Endodermal cell (in vitro differentiated cells): ENCODE results near the gene SNX11. TPM values are rescaled to one million over a fixed set of nuclear protein-coding genes. Genes with fewer than 3 reads are reported as not detected.

Experiments
- DNase-seq: peaks from one replicate; pipeline ENCODE4 v3.0.0-alpha.2; 2017
- H3K27ac ChIP-seq: 2 replicates; pipeline ENCODE4 v1.5.1; 2013; ENCODE audit warnings: mild to moderate bottlenecking, low read depth, low read length, moderate library complexity
- H3K27me3 ChIP-seq: 2 replicates; pipeline ENCODE4 v1.6.1; 2013; ENCODE audit warnings: mild to moderate bottlenecking, low read length, moderate library complexity; ENCODE audit not compliant: insufficient read depth, control insufficient read depth, poor library complexity, severe bottlenecking
- H3K36me3 ChIP-seq: 2 replicates; pipeline ENCODE4 v1.7.0; 2013; ENCODE audit warnings: mild to moderate bottlenecking, low read length, moderate library complexity; ENCODE audit not compliant: control insufficient read depth, insufficient read depth
- H3K4me1 ChIP-seq: one replicate; pipeline ENCODE4 v1.7.0; 2013; ENCODE audit warnings: low read length; ENCODE audit not compliant: control insufficient read depth, insufficient read depth
- H3K4me3 ChIP-seq: 2 replicates; pipeline ENCODE4 v1.5.1; 2013; ENCODE audit warnings: mild to moderate bottlenecking, low read length, moderate library complexity
- H3K9ac ChIP-seq: 2 replicates; pipeline ENCODE4 v1.6.1; 2013; ENCODE audit warnings: mild to moderate bottlenecking, low read length, moderate library complexity; ENCODE audit not compliant: poor library complexity, severe bottlenecking; ENCODE audit errors: extremely low read depth
- H3K9me3 ChIP-seq: 2 replicates; pipeline ENCODE4 v1.6.1; 2013; ENCODE audit warnings: mild to moderate bottlenecking, low read length, moderate library complexity; ENCODE audit not compliant: control insufficient read depth
- H3K27ac Mint-ChIP-seq: 2 replicates; pipeline ENCODE4 v1.8.0; 2020; ENCODE audit warnings: mixed read lengths
- H3K27me3 Mint-ChIP-seq: 2 replicates; pipeline ENCODE4 v1.8.0; 2021; ENCODE audit warnings: mild to moderate bottlenecking, mixed read lengths; ENCODE audit not compliant: insufficient read depth
- H3K36me3 Mint-ChIP-seq: 2 replicates; pipeline ENCODE4 v1.8.0; 2020; ENCODE audit warnings: low read depth, mixed read lengths
- H3K4me1 Mint-ChIP-seq: 2 replicates; pipeline ENCODE4 v1.8.0; 2020; ENCODE audit warnings: mixed read lengths
- H3K4me3 Mint-ChIP-seq: 2 replicates; pipeline ENCODE4 v1.8.0; 2020; ENCODE audit warnings: mild to moderate bottlenecking, moderate library complexity, mixed read lengths
- H3K9me3 Mint-ChIP-seq: 2 replicates; pipeline ENCODE4 v1.8.0; 2020; ENCODE audit warnings: mild to moderate bottlenecking, mixed read lengths
- WGBS, 2 experiments: methylation state at CpG; one replicate each; pipeline versions ENCODE4 v1.1.5 to v1.1.7; 2013; ENCODE audit warnings: missing lambda C conversion rate in 2 of 2, mixed read lengths in 1 of 2; ENCODE audit not compliant: insufficient coverage in 1 of 2, insufficient read length in 1 of 2; 5-methylcytosine and 5-hydroxymethylcytosine counted together
- total RNA-seq, 2 donors: library from RNA; stranded (reverse); fragmentation: NEBNext Ultra II Directional in 1 of 2; extraction: Animal tissue kit (Norgen Biotek cat#: 25700) in 1 of 2; gene quantifications; 2 replicates in 1 of 2; 3 replicates in 1 of 2; pipeline ENCODE4 v1.2.1, GENCODE V29; 2021
- TF ChIP-seq, protein P1 (sequence below): fragments of 200-600 bp; sonication (generic); conservative IDR thresholded peaks from 2 replicates; pipeline ENCODE4 v1.5.0; 2021; ENCODE audit warnings: antibody characterized with exemption, mild to moderate bottlenecking

SNX11 gene
- total RNA-seq, 2 donors from 2014 or later, result 19.7 to 20.5 TPM

DNA sequence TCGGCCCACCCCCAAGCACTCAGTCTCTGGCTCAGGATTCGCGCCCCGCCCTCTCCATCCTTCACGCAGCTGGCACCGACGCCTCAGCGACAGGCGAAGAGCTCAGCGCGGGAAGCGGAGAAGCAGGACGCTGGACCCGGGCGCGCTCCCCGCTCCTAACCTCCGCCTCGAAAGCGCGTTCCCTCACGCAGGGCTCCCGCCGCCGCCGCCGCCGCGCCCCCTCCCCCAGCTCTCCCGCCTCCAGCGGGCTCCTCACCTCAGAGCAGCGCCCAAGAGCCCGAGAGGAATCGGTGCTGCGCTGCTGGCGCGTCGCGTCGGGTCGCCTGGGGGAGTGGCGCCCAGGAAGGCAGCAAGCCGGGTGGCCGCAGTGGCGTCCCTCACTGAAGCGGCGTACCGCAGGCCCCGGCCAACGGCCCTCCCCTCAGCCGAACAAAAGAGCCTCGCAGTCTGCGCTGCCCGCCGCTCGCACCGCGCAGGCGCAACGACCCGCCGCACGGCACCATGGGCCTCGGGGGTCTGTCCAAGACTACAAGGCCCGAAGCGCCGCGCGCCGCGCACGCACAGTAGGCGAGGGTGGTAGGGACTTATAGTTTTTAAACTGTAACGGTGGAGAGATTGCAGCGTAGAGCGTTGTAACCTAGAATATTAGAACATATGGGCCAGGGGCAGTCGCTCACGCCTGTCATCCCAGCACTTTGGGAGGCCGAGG is 6.4 kb upstream of the SNX11 start, which contains the start of gene CBX1:
Gene CBX1 (minus strand): TSS at position 467 of the 709 bp plus-strand sequence. CDS start 24,474 bp downstream, outside the sequence.
- 0 to 1% methylated on average over 31 to 79 of the region's 79 CpGs for WGBS, 2 experiments
- Histone ChIP-seq H3K4me3 (peak within 1 kb of the TSS; percentile 89), H3K9ac (peak within 1 kb of the TSS; percentile 80), H3K9me3 (no peaks in the 10 kb centered on the region), H3K27ac (peak within 1 kb of the TSS; percentile 97), H3K4me1 (no peaks in the 10 kb centered on the region), H3K36me3 (peaks cover 10% of the 10 kb centered on the region), H3K27me3 (no peaks in the 10 kb centered on the region)
- H3K27me3 Mint-ChIP-seq, result peaks cover 15% of the 10 kb centered on the region
- H3K4me1 Mint-ChIP-seq, result peaks cover 3% of the 10 kb centered on the region
- peak within 1 kb of the TSS; percentile 74 for H3K27ac Mint-ChIP-seq
- TF ChIP-seq, protein P1, sequence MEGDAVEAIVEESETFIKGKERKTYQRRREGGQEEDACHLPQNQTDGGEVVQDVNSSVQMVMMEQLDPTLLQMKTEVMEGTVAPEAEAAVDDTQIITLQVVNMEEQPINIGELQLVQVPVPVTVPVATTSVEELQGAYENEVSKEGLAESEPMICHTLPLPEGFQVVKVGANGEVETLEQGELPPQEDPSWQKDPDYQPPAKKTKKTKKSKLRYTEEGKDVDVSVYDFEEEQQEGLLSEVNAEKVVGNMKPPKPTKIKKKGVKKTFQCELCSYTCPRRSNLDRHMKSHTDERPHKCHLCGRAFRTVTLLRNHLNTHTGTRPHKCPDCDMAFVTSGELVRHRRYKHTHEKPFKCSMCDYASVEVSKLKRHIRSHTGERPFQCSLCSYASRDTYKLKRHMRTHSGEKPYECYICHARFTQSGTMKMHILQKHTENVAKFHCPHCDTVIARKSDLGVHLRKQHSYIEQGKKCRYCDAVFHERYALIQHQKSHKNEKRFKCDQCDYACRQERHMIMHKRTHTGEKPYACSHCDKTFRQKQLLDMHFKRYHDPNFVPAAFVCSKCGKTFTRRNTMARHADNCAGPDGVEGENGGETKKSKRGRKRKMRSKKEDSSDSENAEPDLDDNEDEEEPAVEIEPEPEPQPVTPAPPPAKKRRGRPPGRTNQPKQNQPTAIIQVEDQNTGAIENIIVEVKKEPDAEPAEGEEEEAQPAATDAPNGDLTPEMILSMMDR, result no peak
- H3K9me3 Mint-ChIP-seq, result no peaks in the 10 kb centered on the region
- H3K4me3 Mint-ChIP-seq, result peak within 1 kb of the TSS; percentile 100
- H3K36me3 Mint-ChIP-seq, result peaks cover 11% of the 10 kb centered on the region
- peak; percentile 100 for DNase-seq

- Histone ChIP-seq H3K4me3 (no peak overlapping the region), H3K9me3 (no peaks in the 10 kb centered on the region), H3K36me3 (peaks cover 9% of the 10 kb centered on the region), H3K27me3 (no peaks in the 10 kb centered on the region), H3K9ac (no peak overlapping the region), H3K27ac (no peak overlapping the region), H3K4me1 (no peaks in the 10 kb centered on the region)
- Mint-ChIP-seq H3K9me3 (no peaks in the 10 kb centered on the region), H3K4me3 (peak overlapping the region; percentile 100), H3K36me3 (peaks cover 10% of the 10 kb centered on the region), H3K4me1 (peaks cover 3% of the 10 kb centered on the region), H3K27me3 (peaks cover 18% of the 10 kb centered on the region), H3K27ac (peak overlapping the region; percentile 74)
- no peak for DNase-seq
- WGBS, 2 experiments, result 91 to 92% methylated on average over 8 to 19 of the region's 19 CpGs
- TF ChIP-seq, protein P1, result no peak
Measured at GRCh38 chr17:48102043-48102750, 5.4 kb upstream of the SNX11 start.

DNA sequence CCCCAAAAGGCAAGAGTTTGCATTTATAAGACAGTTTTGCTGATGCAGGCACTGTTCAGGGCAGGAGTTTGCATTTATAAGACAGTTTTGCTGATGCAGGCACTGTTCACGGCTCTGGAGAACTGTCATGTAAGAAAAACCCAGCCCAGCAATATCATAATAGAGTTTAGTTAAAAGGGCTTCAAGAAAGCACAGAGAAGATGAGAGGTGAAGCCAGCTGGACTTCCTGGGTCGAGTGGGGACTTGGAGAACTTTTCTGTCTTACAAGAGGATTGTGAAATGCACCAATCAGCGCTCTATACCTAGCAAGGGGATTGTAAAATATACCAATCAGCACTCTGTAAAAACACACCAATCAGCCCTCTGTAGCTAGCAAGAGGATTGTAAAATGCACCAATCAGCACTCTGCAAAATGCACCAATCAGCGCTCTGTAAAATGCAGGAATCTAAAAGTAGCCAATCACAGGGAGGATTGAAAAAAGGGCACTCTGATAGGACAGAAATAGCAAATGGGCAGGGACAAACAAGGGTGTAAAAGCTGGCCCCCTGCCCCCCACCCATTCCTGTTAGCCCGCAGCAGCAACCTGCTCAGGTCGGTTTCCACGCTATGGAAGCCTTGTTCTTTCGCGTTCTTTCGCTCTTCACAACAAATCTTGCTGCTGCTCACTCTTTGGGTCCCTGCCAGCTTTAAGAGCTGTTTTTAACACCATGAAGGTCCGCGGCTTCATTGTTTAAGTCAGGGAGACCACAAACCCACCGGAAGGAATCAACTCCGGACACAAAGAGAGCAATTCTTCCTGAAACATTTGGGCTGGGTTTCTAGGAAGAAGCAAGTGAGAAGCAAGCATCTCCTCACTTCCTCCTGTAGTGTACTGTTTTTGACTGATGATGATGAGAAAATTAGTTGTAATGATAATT is 4.5 kb upstream of the SNX11 start:
- Mint-ChIP-seq H3K9me3 (no peaks in the 10 kb centered on the region), H3K4me1 (peaks cover 3% of the 10 kb centered on the region), H3K27me3 (peaks cover 18% of the 10 kb centered on the region), H3K36me3 (peaks cover 9% of the 10 kb centered on the region), H3K27ac (no peak overlapping the region), H3K4me3 (peak overlapping the region; percentile 100)
- DNase-seq, result no peak
- Histone ChIP-seq H3K9ac (no peak overlapping the region), H3K4me3 (no peak overlapping the region), H3K36me3 (peaks cover 9% of the 10 kb centered on the region), H3K9me3 (no peaks in the 10 kb centered on the region), H3K27ac (no peak overlapping the region), H3K4me1 (no peaks in the 10 kb centered on the region), H3K27me3 (no peaks in the 10 kb centered on the region)
- TF ChIP-seq, protein P1, result no peak
- WGBS, 2 experiments, result 95 to 96% methylated on average over 12 to 14 of the region's 14 CpGs
